BJ (cell line): ENCODE data around the gene LACC1. TPM values are rescaled to one million over a fixed set of nuclear protein-coding genes. Genes with fewer than 3 reads are reported as not detected.
A peak's percentile ranks its signal among the peaks of the same experiment; 100 is the strongest.

Experiments used
- CTCF ChIA-PET: fragments of 350-600 bp; formaldehyde crosslinking; extraction: SDS; loops from one replicate; lab custom pipeline; 2021; ENCODE audit warnings: antibody characterized with exemption, inconsistent platforms; lab: Yijun Ruan, JAX
- POLR2A ChIA-PET: fragments of 300-600 bp; sonication (Branson Sonifier 250); formaldehyde crosslinking; extraction: SDS; loops from one replicate; lab custom pipeline; 2021; ENCODE audit warnings: antibody characterized with exemption; lab: Charles Lee
- DNase-seq: peaks from one replicate; pipeline ENCODE4 v3.0.0-alpha.2; 2011; ENCODE audit warnings: low read depth
- H3K27me3 ChIP-seq: 2 replicates; pipeline ENCODE4 v1.6.0; 2011; ENCODE audit warnings: low read length; ENCODE audit not compliant: control insufficient read depth, insufficient read depth
- H3K36me3 ChIP-seq: 2 replicates; pipeline ENCODE4 v1.5.1; 2011; ENCODE audit warnings: low read length; ENCODE audit not compliant: control insufficient read depth, insufficient read depth
- H3K4me3 ChIP-seq: 2 replicates; pipeline ENCODE4 v1.5.1; 2011; ENCODE audit warnings: low read depth, mild to moderate bottlenecking, control low read depth, low read length
- polyA plus RNA-seq: library from polyadenylated mRNA; depleted of rRNA; stranded (reverse); fragments of >200 nt; gene quantifications from 2 replicates; pipeline ENCODE4 v1.2.3, GENCODE V29; 2011
- TF ChIP-seq, protein P1 (sequence below): IDR thresholded peaks from 2 replicates; pipeline ENCODE4 v1.5.1; 2011; ENCODE audit warnings: low read depth, mild to moderate bottlenecking, control low read depth, inconsistent platforms, low read length, moderate library complexity; ENCODE audit not compliant: insufficient read depth

Gene LACC1
- polyA plus RNA-seq, 1 experiment, result 3.6 TPM

DNA sequence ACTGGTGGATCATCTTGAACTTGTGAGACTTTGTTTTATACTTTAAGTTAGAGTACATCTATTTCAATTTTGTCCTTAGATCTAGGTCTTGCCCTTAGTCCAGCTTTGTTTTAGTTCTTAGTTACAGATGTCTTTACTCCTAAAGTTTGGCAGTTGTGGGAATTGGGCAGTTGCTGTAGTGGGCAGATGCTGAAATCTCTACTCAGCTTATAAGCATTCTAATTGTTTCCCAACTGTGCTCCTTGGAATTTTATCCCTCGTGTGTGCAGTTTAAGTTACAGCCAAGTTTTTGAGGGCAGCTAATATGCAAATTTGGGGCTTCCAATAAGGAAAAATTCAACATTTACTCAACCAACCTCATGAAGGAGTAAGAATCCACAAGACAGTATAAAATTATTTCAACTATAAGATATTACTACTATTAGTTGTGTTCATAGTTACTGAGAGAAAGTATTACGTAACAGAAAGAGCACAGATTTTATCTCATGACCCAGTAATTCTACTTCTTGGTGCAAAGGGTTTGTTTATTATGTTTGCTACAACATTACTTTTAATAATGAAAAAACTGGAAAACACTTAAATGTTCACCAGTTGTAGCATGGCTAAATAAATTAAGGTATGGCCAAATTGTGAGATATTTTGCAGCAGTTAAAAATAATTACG, 33.1 kb upstream of the LACC1 start:
- TF ChIP-seq, protein P1, sequence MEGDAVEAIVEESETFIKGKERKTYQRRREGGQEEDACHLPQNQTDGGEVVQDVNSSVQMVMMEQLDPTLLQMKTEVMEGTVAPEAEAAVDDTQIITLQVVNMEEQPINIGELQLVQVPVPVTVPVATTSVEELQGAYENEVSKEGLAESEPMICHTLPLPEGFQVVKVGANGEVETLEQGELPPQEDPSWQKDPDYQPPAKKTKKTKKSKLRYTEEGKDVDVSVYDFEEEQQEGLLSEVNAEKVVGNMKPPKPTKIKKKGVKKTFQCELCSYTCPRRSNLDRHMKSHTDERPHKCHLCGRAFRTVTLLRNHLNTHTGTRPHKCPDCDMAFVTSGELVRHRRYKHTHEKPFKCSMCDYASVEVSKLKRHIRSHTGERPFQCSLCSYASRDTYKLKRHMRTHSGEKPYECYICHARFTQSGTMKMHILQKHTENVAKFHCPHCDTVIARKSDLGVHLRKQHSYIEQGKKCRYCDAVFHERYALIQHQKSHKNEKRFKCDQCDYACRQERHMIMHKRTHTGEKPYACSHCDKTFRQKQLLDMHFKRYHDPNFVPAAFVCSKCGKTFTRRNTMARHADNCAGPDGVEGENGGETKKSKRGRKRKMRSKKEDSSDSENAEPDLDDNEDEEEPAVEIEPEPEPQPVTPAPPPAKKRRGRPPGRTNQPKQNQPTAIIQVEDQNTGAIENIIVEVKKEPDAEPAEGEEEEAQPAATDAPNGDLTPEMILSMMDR, result no peak
- H3K27me3 ChIP-seq, result no peaks in the 10 kb centered on the region
- ChIA-PET CTCF (no interaction called here), POLR2A (no interaction called here)
- H3K4me3 ChIP-seq, result no peak overlapping the region
- peak; percentile 33 for DNase-seq
- peaks cover 2% of the 10 kb centered on the region; the same call in 1 of the 2 replicates for H3K36me3 ChIP-seq

DNA sequence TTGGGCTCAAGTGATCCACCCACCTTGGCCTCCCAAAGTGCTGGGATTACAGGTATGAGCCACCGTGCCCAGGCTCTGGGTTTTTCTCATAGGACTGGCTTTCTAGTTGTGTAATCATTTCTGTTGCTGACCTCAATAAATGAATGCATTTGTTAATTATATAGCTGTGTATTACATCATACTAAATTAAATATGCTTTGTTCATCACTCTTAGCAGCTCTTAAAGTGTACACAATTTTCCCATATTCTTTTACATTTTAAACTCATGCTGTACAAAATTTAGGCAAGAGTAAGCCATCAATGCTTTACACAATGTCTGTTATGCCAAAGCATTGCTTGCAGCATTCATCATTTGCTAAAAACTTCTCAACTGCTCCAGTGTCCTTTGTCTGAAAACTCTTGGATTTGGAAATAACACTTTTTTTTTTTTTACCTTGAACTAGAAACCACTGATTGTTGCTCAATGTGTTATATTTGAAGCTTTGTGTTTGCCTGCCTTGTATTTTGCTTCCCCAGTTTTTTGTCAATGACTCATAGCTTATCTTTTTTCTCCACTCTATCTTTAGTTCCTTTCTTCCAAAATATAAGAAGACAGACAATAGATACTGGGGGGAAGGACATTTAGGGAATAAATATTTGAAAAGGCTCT, 31.6 kb upstream of the LACC1 start:
- Histone ChIP-seq H3K36me3 (peaks cover 2% of the 10 kb centered on the region; the same call in 1 of the 2 replicates), H3K4me3 (no peak overlapping the region), H3K27me3 (no peaks in the 10 kb centered on the region)
- ChIA-PET CTCF (interaction anchor here (0.7 to 1.3 kb wide), 4 partner anchors 20 to 43 kb away, joined by 3 to 5 read pairs (median 3); no protein-coding TSS in a partner anchor), POLR2A (interaction anchor here (0.7 kb wide), 1 partner anchor 31 kb away, joined by 3 read pairs; no protein-coding TSS in a partner anchor)
- DNase-seq, result peak; percentile 20
- TF ChIP-seq, protein P1, result no peak

DNA sequence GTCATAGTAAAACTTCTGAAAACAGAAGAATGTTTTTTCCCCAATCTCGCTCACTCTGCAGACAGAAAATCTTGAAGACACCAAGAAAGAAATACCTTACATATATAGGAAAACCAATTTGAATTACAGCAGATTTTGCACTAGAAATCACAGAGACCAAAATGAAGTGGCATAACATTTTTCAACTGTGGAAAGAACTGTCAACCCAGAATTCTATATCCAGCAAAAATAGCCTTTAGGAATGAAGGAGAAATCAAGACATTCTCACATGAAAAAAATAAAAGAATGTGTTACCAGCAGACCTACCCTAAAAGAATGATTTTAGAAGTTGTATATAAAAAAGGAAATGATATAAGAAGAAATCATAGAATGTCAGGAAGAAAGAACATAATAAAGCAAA, 28.8 kb upstream of the LACC1 start:
- POLR2A ChIA-PET, result no interaction called here
- no peaks in the 10 kb centered on the region for H3K27me3 ChIP-seq
- TF ChIP-seq, protein P1, result no peak
- CTCF ChIA-PET, result no interaction called here
- H3K36me3 ChIP-seq, result peaks cover 2% of the 10 kb centered on the region; the same call in 1 of the 2 replicates
- H3K4me3 ChIP-seq, result no peak overlapping the region
- no peak for DNase-seq

DNA sequence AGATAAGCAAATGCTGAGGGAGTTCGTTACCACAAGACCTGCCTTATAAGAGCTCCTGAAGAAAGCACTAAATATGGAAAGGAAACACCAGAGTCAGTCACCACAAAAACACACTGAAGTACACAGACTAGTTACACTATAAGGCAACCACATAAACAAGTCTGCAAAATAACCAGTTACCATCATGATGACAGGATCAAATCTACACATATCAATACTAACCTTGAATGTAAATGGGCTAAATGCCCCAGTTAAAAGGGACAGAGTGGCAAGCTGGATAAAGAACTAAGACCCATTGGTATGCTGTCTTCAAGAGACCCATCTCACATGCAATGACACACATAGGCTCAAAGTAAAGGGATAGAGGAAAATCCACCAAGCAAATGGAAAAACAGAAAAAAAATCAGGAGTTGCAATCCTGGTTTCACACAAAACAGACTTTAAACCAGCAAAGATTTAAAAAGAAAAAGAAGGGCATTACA, 26.7 kb upstream of the LACC1 start:
- ChIA-PET CTCF (no interaction called here), POLR2A (no interaction called here)
- no peaks in the 10 kb centered on the region for H3K27me3 ChIP-seq
- H3K36me3 ChIP-seq, result peaks cover 2% of the 10 kb centered on the region; the same call in 1 of the 2 replicates
- DNase-seq, result no peak
- H3K4me3 ChIP-seq, result no peak overlapping the region
- TF ChIP-seq, protein P1, result no peak

DNA sequence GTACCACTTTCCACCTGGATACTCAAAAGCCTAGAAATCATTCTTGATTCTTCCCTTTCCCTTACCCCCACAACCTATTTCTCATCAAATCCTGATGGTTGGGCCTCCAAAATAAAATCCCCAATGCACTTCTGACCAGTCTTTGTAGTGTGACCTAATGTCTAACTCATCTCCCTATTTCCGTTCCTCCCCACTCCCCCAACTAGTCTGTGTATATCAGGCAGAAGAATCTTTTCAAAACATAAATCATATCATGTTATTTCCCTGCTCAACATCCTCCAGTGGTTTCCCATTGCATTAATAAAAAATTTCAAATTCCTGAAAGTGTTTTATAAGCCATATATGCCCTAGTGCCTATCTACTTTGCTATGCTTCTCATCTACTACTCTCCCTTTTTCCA, 17.8 kb upstream of the LACC1 start:
- no peaks in the 10 kb centered on the region for H3K27me3 ChIP-seq
- TF ChIP-seq, protein P1, result no peak
- CTCF ChIA-PET, result no interaction called here
- no peak for DNase-seq
- POLR2A ChIA-PET, result no interaction called here
- no peaks in the 10 kb centered on the region; the same call in 1 of the 2 replicates for H3K36me3 ChIP-seq
- no peak overlapping the region for H3K4me3 ChIP-seq
